Esophagus muscularis mucosa (tissue), 4 donors: ENCODE results near the gene ANKRD11. TPM values are rescaled to one million over a fixed set of nuclear protein-coding genes. Genes with fewer than 3 reads are reported as not detected.
"Not testable (repeated sequence)": the region's sequence is repeated elsewhere in the genome, so short reads cannot be mapped to it uniquely, and the experiment has no call there.

Experiments
- DNase-seq: peaks from one replicate; pipeline ENCODE4 v3.0.0-alpha.2; 2017; ENCODE audit errors: extremely low spot score
- H3K27ac ChIP-seq, 4 donors: fragments of 200-600 bp; sonication (generic); replicated peaks in 1 of 4; 1 replicate in 3 of 4; 2 replicates in 1 of 4; pipeline ENCODE4 v1.5.1; 2016 to 2019; ENCODE audit warnings: mild to moderate bottlenecking in 1 of 4
- H3K27me3 ChIP-seq, 4 donors: fragments of 200-600 bp; sonication (generic); one replicate each; pipeline versions ENCODE4 v1.5.1 to v1.6.0; 2016 to 2019
- H3K36me3 ChIP-seq, 4 donors: fragments of 200-600 bp; sonication (generic); one replicate each; pipeline ENCODE4 v1.5.1; 2016 to 2019
- H3K4me1 ChIP-seq, 4 donors: fragments of 200-600 bp; sonication (generic); one replicate each; pipeline ENCODE4 v1.5.1; 2016 to 2019
- H3K4me3 ChIP-seq, 4 donors: fragments of 200-600 bp; sonication (generic); 1 replicate in 2 of 4; 2 replicates in 2 of 4; pipeline ENCODE4 v1.5.1; 2016 to 2019; ENCODE audit warnings: mild to moderate bottlenecking in 4 of 4, moderate library complexity in 1 of 4
- H3K9me3 ChIP-seq, 4 donors: fragments of 200-600 bp; sonication (generic); 1 replicate in 3 of 4; 2 replicates in 1 of 4; pipeline ENCODE4 v1.5.1; 2016 to 2019
- CTCF ChIP-seq, 3 experiments: fragments of 200-600 bp in 2 of 3; fragments of 450-650 bp in 1 of 3; sonication (generic) in 2 of 3; IDR thresholded peaks; one replicate each; pipeline ENCODE4 v1.5.1; 2017 to 2019; ENCODE audit warnings: antibody characterized with exemption in 3 of 3, mild to moderate bottlenecking in 2 of 3, moderate library complexity in 1 of 3
- EP300 ChIP-seq: sonication (generic); formaldehyde crosslinking; IDR thresholded peaks from one replicate; pipeline ENCODE4 v1.6.1; 2017; ENCODE audit warnings: antibody characterized with exemption
- POLR2A ChIP-seq: fragments of 450-650 bp; IDR thresholded peaks from one replicate; pipeline ENCODE4 v1.6.1; 2017; ENCODE audit warnings: antibody characterized with exemption, moderate library complexity, mild to moderate bottlenecking, low read depth
- POLR2AphosphoS5 ChIP-seq, 2 donors: sonication (generic); formaldehyde crosslinking; IDR thresholded peaks; one replicate each; pipeline ENCODE4 v1.6.1; 2017; ENCODE audit warnings: antibody characterized with exemption in 2 of 2
- WGBS: methylation state at CpG from one replicate; pipeline ENCODE4 v1.1.5; 2018; 5-methylcytosine and 5-hydroxymethylcytosine counted together
- intact Hi-C: fragments of 100-400 bp; cut with DNase I; formaldehyde crosslinking; loops from one replicate; pipeline ENCODE4 v1.15.1; 2023
- total RNA-seq, 4 donors: library from RNA; depleted of rRNA; stranded (reverse); fragments of >200 nt; gene quantifications; one replicate each; pipeline versions ENCODE4 v1.1.0 to v1.2.1, GENCODE V29; 2016

Gene ANKRD11
- total RNA-seq, 4 donors from 2014 or later: 60.8 to 119 (median 105) TPM

- Histone ChIP-seq H3K4me3 (no peak overlapping the region), H3K27me3 (no peaks in the 10 kb centered on the region), H3K36me3 (no peaks in the 10 kb centered on the region), H3K27ac (no peak overlapping the region), H3K9me3 (no peaks in the 10 kb centered on the region), H3K4me1 (peaks cover 27 to 58% (median 47%) of the 10 kb centered on the region in 4 donors)
- intact Hi-C loops: no loop called here
- TF ChIP-seq POLR2AphosphoS5 (IDR thresholded peaks at IDR 0.05) (no peak), EP300 (no peak), POLR2A (no peak)
- no peak for DNase-seq
- WGBS: 84% methylated on average over 4 of the region's 7 CpGs
Measured at GRCh38 chr16:89458551-89458950, 31.8 kb downstream of the ANKRD11 start.

- no peaks in the 10 kb centered on the region for H3K9me3 ChIP-seq
- H3K4me3 ChIP-seq: no peak overlapping the region
- intact Hi-C loops: no loop called here
- peaks cover 40 to 75% (median 61%) of the 10 kb centered on the region in 4 donors for H3K4me1 ChIP-seq
- WGBS: 86% methylated on average over 12 of the region's 12 CpGs
- no peaks in the 10 kb centered on the region for H3K36me3 ChIP-seq
- H3K27ac ChIP-seq: no peak overlapping the region
- H3K27me3 ChIP-seq: no peaks in the 10 kb centered on the region
- DNase-seq: no peak
- TF ChIP-seq POLR2A (no peak), EP300 (no peak), POLR2AphosphoS5 (IDR thresholded peaks at IDR 0.05) (no peak), CTCF (IDR thresholded peaks at IDR 0.05) (no peak)
Measured at GRCh38 chr16:89456419-89456959, 33.9 kb downstream of the ANKRD11 start.

GRCh38 chr16:89455692-89456091 is 34.7 kb downstream of the ANKRD11 start:
- Histone ChIP-seq H3K36me3 (no peaks in the 10 kb centered on the region), H3K27ac (no peak overlapping the region), H3K9me3 (no peaks in the 10 kb centered on the region), H3K27me3 (no peaks in the 10 kb centered on the region), H3K4me3 (no peak overlapping the region), H3K4me1 (peaks cover 44 to 77% (median 65%) of the 10 kb centered on the region in 4 donors)
- WGBS: 94% methylated on average over 2 of the region's 2 CpGs
- TF ChIP-seq CTCF (IDR thresholded peaks at IDR 0.05) (no peak), EP300 (no peak), POLR2A (no peak), POLR2AphosphoS5 (IDR thresholded peaks at IDR 0.05) (no peak)
- DNase-seq: no peak
- intact Hi-C loops: no loop called here

GRCh38 chr16:89455178-89455577 is 35.2 kb downstream of the ANKRD11 start:
- WGBS: 100% methylated on average over 2 of the region's 2 CpGs
- Histone ChIP-seq H3K4me3 (no peak overlapping the region), H3K36me3 (no peaks in the 10 kb centered on the region), H3K9me3 (no peaks in the 10 kb centered on the region), H3K27ac (no peak overlapping the region), H3K4me1 (peaks cover 45 to 77% (median 65%) of the 10 kb centered on the region in 4 donors), H3K27me3 (no peaks in the 10 kb centered on the region)
- no peak for DNase-seq
- no peak for TF ChIP-seq EP300
- TF ChIP-seq CTCF (IDR thresholded peaks at IDR 0.05): no peak
- TF ChIP-seq POLR2AphosphoS5 (IDR thresholded peaks at IDR 0.05): no peak
- TF ChIP-seq POLR2A: no peak
- intact Hi-C loops: no loop called here

GRCh38 chr16:89454378-89455125 is 35.8 kb downstream of the ANKRD11 start:
- H3K27me3 ChIP-seq, H3K36me3 ChIP-seq, intact Hi-C loops, DNase-seq, H3K9me3 ChIP-seq, H3K27ac ChIP-seq, H3K4me3 ChIP-seq: not testable (repeated sequence)
- H3K4me1 ChIP-seq: peaks cover 49 to 82% (median 66%) of the 10 kb centered on the region in 4 donors
- whole genome bisulfite sequencing: 90% methylated on average over 3 of the region's 3 CpGs
